Endothelial cell of umbilical vein (primary cell): ENCODE data around the gene SLC36A3. TPM values are rescaled to one million over a fixed set of nuclear protein-coding genes. Genes with fewer than 3 reads are reported as not detected.

Source experiments
- BruUV-seq: library from RNA; stranded (reverse); fragments of 400-500 nt; replicated peaks from 2 replicates; lab custom pipeline; 2021; lab: Mats Ljungman, UMichigan
- CTCF ChIA-PET: fragments of 300-600, 350-600 bp; sonication (Branson Sonifier 250); formaldehyde crosslinking; loops from one replicate; lab custom pipeline; 2021; ENCODE audit warnings: antibody characterized with exemption, inconsistent platforms; lab: Charles Lee
- POLR2A ChIA-PET: fragments of 300-600, 350-600 bp; sonication (Branson Sonifier 250); formaldehyde crosslinking; loops from one replicate; lab custom pipeline; 2021; ENCODE audit warnings: antibody characterized with exemption, inconsistent platforms; lab: Charles Lee
- DNase-seq: peaks from one replicate; pipeline ENCODE4 v3.0.0-alpha.2; 2011; ENCODE audit warnings: low read depth, low spot score
- FAIRE-seq: peaks from 2 replicates; lab custom pipeline; 2011; peaks lifted over from hg19 to GRCh38; lab: Jason Lieb, UNC
- H2AFZ ChIP-seq: 2 replicates; pipeline ENCODE4 v1.6.0; 2012; ENCODE audit warnings: low read depth, low read length, control low read depth, inconsistent platforms
- H3K27ac ChIP-seq: 2 replicates; pipeline ENCODE4 v1.5.1; 2011; ENCODE audit warnings: low read depth, mild to moderate bottlenecking, control low read depth, low read length, moderate library complexity; ENCODE audit not compliant: insufficient read depth
- H3K27me3 ChIP-seq, 2 experiments: 2 replicates each; pipeline versions ENCODE4 v1.6.0 to v1.6.1; 2011; ENCODE audit warnings: low read length in 2 of 2, mixed read lengths in 1 of 2; ENCODE audit not compliant: control insufficient read depth in 2 of 2, insufficient read depth in 2 of 2
- H3K36me3 ChIP-seq, 2 experiments: 2 replicates in 1 of 2; 3 replicates in 1 of 2; pipeline ENCODE4 v1.5.1; 2011; ENCODE audit warnings: low read length in 2 of 2, mild to moderate bottlenecking in 1 of 2, moderate library complexity in 1 of 2; ENCODE audit not compliant: control insufficient read depth in 2 of 2, insufficient read depth in 2 of 2; ENCODE audit errors: extremely low read depth in 1 of 2
- H3K4me1 ChIP-seq: 3 replicates; pipeline ENCODE4 v1.5.1; 2011; ENCODE audit warnings: mild to moderate bottlenecking, low read length; ENCODE audit not compliant: control insufficient read depth, insufficient read depth; ENCODE audit errors: extremely low read depth
- H3K4me2 ChIP-seq: 2 replicates; pipeline ENCODE4 v1.6.1; 2011; ENCODE audit warnings: low read length, control low read depth, mixed read lengths; ENCODE audit not compliant: insufficient read depth
- H3K4me3 ChIP-seq, 3 experiments: fragments of 200-600 bp in 1 of 3; sonication (generic), shearing (Covaris generic) in 1 of 3; replicated peaks in 1 of 3; 2 replicates each; pipeline ENCODE4 v1.5.1; 2011 to 2016; ENCODE audit warnings: control low read depth in 3 of 3, low read length in 3 of 3, mild to moderate bottlenecking in 2 of 3, inconsistent platforms in 1 of 3, low read depth in 1 of 3, moderate library complexity in 1 of 3; ENCODE audit not compliant: insufficient read depth in 1 of 3
- H3K79me2 ChIP-seq: 2 replicates; pipeline ENCODE4 v1.6.0; 2012; ENCODE audit warnings: low read length, inconsistent platforms; ENCODE audit not compliant: control insufficient read depth, insufficient read depth
- H3K9ac ChIP-seq: replicated peaks from 2 replicates; pipeline ENCODE3; 2011; ENCODE audit warnings: low read length, control low read depth; ENCODE audit not compliant: insufficient read depth; ENCODE audit errors: extremely low read depth
- H3K9me1 ChIP-seq: replicated peaks from 3 replicates; pipeline ENCODE4 v1.6.0; 2011; ENCODE audit warnings: mild to moderate bottlenecking, low read length; ENCODE audit not compliant: control insufficient read depth, insufficient read depth; ENCODE audit errors: extremely low read depth
- H3K9me3 ChIP-seq: replicated peaks from 2 replicates; pipeline ENCODE4 v1.5.1; 2012; ENCODE audit warnings: low read length, inconsistent platforms; ENCODE audit not compliant: control insufficient read depth, insufficient read depth
- H4K20me1 ChIP-seq: replicated peaks from 2 replicates; pipeline ENCODE3; 2011; ENCODE audit warnings: mild to moderate bottlenecking, low read length; ENCODE audit not compliant: control insufficient read depth, insufficient read depth; ENCODE audit errors: extremely low read depth
- EZH2 ChIP-seq: IDR thresholded peaks from 2 replicates; pipeline ENCODE4 v1.6.1; 2012; ENCODE audit warnings: borderline replicate concordance, low read depth, mild to moderate bottlenecking, moderate library complexity, low read length, inconsistent platforms; ENCODE audit not compliant: severe bottlenecking
- JUN ChIP-seq: IDR thresholded peaks from 2 replicates; pipeline ENCODE4 v1.6.1; 2011; ENCODE audit warnings: borderline replicate concordance, low read depth; ENCODE audit not compliant: insufficient read length, insufficient read depth
- POLR2AphosphoS5 ChIP-seq: IDR thresholded peaks from 2 replicates; pipeline ENCODE4 v1.6.1; 2012; ENCODE audit warnings: low read depth, mild to moderate bottlenecking, control low read depth, low read length, moderate library complexity; ENCODE audit not compliant: insufficient read depth
- dilution Hi-C: fragments of 300-500 bp; cut with MboI; formaldehyde crosslinking; loops from one replicate; pipeline ENCODE4 v1.15.0; 2019; ENCODE audit warnings: low sequenced_read_pairs; ENCODE audit not compliant: extremely low pct_ligation_motif_present
- intact Hi-C: fragments of 100-400 bp; cut with micrococcal nuclease; formaldehyde crosslinking; loops from one replicate; pipeline ENCODE4 v1.10.0; 2022
- polyA plus RNA-seq, 4 experiments: library from polyadenylated mRNA; depleted of rRNA in 3 of 4; stranded (reverse) in 3 of 4; unstranded in 1 of 4; fragments of >200 nt; gene quantifications; 2 replicates each; pipeline versions ENCODE4 v1.2.1 to v1.2.3, GENCODE V29; 2011 to 2012; ENCODE audit warnings: missing spikeins in 1 of 4
- total RNA-seq: library from RNA; stranded (reverse); gene quantifications from 2 replicates; pipeline ENCODE4 v1.2.3, GENCODE V29; 2021
- TF ChIP-seq, protein P1 (sequence below), 2 donors: IDR thresholded peaks; 1 replicate in 1 of 2; 2 replicates in 1 of 2; pipeline ENCODE4 v1.5.1; 2011; ENCODE audit warnings: low read length in 2 of 2, mild to moderate bottlenecking in 2 of 2, moderate library complexity in 2 of 2, control low read depth in 1 of 2, inconsistent platforms in 1 of 2, low read depth in 1 of 2; ENCODE audit not compliant: insufficient read depth in 1 of 2; ENCODE audit errors: extremely low read depth in 1 of 2

SLC36A3 gene
- total and polyA plus RNA-seq, 2 donors (not counting 3 experiments of a cell fraction or from before 2014, with no cell fraction given), result not detected

- no peak for TF ChIP-seq POLR2AphosphoS5
- no peak for TF ChIP-seq JUN
- TF ChIP-seq, protein P1, sequence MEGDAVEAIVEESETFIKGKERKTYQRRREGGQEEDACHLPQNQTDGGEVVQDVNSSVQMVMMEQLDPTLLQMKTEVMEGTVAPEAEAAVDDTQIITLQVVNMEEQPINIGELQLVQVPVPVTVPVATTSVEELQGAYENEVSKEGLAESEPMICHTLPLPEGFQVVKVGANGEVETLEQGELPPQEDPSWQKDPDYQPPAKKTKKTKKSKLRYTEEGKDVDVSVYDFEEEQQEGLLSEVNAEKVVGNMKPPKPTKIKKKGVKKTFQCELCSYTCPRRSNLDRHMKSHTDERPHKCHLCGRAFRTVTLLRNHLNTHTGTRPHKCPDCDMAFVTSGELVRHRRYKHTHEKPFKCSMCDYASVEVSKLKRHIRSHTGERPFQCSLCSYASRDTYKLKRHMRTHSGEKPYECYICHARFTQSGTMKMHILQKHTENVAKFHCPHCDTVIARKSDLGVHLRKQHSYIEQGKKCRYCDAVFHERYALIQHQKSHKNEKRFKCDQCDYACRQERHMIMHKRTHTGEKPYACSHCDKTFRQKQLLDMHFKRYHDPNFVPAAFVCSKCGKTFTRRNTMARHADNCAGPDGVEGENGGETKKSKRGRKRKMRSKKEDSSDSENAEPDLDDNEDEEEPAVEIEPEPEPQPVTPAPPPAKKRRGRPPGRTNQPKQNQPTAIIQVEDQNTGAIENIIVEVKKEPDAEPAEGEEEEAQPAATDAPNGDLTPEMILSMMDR (IDR thresholded peaks at IDR 0.05; ENCODE audit: extremely low read depth in 1 of 2, insufficient read depth in 1 of 2, low read depth in 1 of 2, low read length in 2 of 2), result no peak
- no peak for TF ChIP-seq EZH2
- no peak for FAIRE-seq
These were observed 35.9 kb downstream of the SLC36A3 start for GRCh38 chr5:151267491-151268260.

More at GRCh38 chr5:151267491-151268260, 35.9 kb downstream of the SLC36A3 start:
- Histone ChIP-seq H3K9me3 (no peaks in the 10 kb centered on the region), H3K36me3 (peaks cover 0 to 10% of the 10 kb centered on the region in 2 experiments), H3K9me1 (no peaks in the 10 kb centered on the region), H3K9ac (no peak overlapping the region), H3K27me3 (no peaks in the 10 kb centered on the region), H2AFZ (no peak overlapping the region), H4K20me1 (no peaks in the 10 kb centered on the region), H3K79me2 (no peaks in the 10 kb centered on the region), H3K27ac (no peak overlapping the region), H3K4me2 (no peak overlapping the region), H3K4me1 (peaks cover 5% of the 10 kb centered on the region), H3K4me3 (no peak overlapping the region)
- no TSS peak for BruUV-seq
- POLR2A ChIA-PET, result no interaction called here
- no peak for DNase-seq
- dilution Hi-C loops (no loop called here), intact Hi-C loops (no loop called here)
- CTCF ChIA-PET, result no interaction called here
